ENCODE measurements around the gene DRAP1. TPM values are rescaled to one million over a fixed set of nuclear protein-coding genes. Genes with fewer than 3 reads are reported as not detected.
A peak's percentile ranks its signal among the peaks of the same experiment; 100 is the strongest.

Gene DRAP1
- total RNA-seq = 10 to 100 TPM; 72.1 to 83.1 TPM

DNA sequence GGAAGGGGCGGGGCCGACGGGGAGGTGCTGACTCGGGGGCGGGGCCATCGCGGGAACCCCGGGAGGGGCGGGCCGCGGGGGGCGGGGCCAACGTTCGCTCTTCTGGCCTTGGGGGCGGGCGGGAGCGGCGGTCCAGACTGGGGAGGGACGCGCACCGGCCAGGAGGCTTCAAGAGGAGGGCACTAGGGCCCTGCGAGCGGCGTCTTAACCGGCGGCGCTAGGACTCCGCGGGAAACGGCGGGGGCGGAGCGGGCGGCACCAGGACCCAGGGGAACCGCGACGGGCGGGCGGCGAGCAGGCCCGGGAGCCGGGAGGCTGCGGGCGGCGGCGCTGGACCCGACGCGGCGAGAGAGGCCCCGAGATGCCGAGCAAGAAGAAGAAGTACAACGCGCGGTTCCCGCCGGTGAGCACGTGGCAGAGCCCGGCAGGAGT lies at the start of gene DRAP1:
DRAP1 (plus strand) TSS at position 286 of the 432 bp plus-strand sequence; CDS start at position 362, 76 bp downstream.
- peaks cover 0 to 53% of the 10 kb centered on the region in 2 donors for H3K4me1 ChIP-seq
- H3K9me3 ChIP-seq = no peaks in the 10 kb centered on the region
- no peaks in the 10 kb centered on the region for H3K27me3 ChIP-seq
- peak within 1 kb of the TSS; percentile 98 to 99 for H3K4me3 ChIP-seq
- H3K36me3 ChIP-seq = peaks cover 12% of the 10 kb centered on the region
- TF ChIP-seq, protein P1, sequence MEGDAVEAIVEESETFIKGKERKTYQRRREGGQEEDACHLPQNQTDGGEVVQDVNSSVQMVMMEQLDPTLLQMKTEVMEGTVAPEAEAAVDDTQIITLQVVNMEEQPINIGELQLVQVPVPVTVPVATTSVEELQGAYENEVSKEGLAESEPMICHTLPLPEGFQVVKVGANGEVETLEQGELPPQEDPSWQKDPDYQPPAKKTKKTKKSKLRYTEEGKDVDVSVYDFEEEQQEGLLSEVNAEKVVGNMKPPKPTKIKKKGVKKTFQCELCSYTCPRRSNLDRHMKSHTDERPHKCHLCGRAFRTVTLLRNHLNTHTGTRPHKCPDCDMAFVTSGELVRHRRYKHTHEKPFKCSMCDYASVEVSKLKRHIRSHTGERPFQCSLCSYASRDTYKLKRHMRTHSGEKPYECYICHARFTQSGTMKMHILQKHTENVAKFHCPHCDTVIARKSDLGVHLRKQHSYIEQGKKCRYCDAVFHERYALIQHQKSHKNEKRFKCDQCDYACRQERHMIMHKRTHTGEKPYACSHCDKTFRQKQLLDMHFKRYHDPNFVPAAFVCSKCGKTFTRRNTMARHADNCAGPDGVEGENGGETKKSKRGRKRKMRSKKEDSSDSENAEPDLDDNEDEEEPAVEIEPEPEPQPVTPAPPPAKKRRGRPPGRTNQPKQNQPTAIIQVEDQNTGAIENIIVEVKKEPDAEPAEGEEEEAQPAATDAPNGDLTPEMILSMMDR (IDR thresholded peaks at IDR 0.05) = no peak
- peak within 1 kb of the TSS; percentile 93 to 96 for H3K27ac ChIP-seq
- peak; percentile 98 for DNase-seq (ENCODE audit: low spot score)

- H3K27ac ChIP-seq = no peak overlapping the region
- no peaks in the 10 kb centered on the region for H3K27me3 ChIP-seq
- no peaks in the 10 kb centered on the region for H3K9me3 ChIP-seq
- TF ChIP-seq, protein P1 (IDR thresholded peaks at IDR 0.05) = no peak
- no peak overlapping the region for H3K4me3 ChIP-seq
- peaks cover 44% of the 10 kb centered on the region for H3K36me3 ChIP-seq
- peaks cover 0 to 35% of the 10 kb centered on the region in 2 donors for H3K4me1 ChIP-seq
- no peak for DNase-seq (ENCODE audit: low spot score)
Observed at GRCh38 chr11:65869643-65870306, 49.5 kb upstream of the DRAP1 start.

DNA sequence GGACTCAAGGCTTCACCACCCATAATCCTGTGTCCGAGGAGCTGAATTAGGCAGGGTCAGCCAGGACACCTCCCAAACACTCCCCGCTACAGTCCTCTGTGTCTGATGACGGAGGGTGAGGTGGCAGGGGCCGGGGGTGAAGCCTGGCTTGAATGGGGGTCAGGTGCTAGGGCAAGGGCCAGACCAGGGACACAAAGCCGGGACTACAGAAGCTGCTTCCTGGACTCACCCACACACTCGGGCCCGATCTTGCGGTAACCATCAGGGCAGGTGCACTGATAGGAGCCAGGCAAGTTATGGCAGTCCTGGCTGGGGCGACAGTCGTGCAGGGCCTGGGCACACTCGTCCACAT lies 48.9 kb upstream of the DRAP1 start:
- TF ChIP-seq, protein P1 (IDR thresholded peaks at IDR 0.05) = no peak
- H3K4me3 ChIP-seq = no peak overlapping the region
- H3K27me3 ChIP-seq = no peaks in the 10 kb centered on the region
- H3K36me3 ChIP-seq = peaks cover 39% of the 10 kb centered on the region
- H3K27ac ChIP-seq = no peak overlapping the region
- no peaks in the 10 kb centered on the region for H3K9me3 ChIP-seq
- no peak for DNase-seq (ENCODE audit: low spot score)
- H3K4me1 ChIP-seq = peaks cover 0 to 35% of the 10 kb centered on the region in 2 donors

DNA sequence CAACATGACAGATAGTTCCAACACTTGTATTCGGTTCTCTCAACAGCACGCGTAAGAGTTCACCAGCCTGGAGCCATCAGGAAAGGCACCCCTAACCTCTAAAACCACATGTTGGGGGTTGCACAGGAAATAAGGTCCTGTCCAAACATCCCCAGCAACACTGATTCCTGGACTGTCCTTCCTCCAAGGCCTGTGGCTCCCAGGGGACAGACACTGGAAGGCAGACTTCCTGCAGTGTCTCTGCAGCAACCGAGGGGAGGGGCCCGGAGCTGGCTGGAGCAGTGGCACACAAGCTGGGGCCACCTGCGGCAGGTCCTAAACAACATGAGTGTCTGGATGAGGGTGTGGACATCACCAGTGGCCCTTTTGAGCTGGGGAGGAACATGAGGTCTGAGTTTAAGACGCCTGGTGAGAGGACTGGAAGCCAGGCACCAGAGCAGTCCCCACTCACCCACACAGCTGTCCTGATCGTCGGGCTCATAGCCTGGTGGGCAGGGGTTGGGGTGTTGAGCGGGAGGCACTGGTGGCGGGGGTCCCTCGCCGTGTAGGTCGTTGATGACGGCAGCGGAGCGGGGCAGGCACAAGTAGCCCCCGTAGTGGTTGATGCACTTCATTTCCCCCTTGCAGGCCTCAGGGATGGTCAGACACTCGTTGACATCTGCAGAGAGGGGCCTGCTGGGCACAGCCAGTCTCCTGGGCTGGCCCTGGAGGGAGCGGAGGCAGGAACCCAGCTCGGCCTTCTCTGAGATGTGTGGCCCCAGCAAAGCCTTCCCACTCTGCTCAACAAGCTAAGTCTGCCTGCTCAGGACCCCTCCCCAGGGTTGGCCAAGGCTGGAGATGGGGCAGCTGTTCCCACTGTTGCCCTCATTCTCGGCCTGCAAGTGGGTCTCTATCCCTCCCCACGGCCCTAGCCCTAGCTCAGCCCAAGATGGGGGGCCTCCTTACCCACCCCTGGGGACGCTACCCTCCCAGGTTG lies 48.2 kb upstream of the DRAP1 start:
- H3K27ac ChIP-seq = peak overlapping the region; percentile 89 to 97
- no peak for DNase-seq (ENCODE audit: low spot score)
- no peaks in the 10 kb centered on the region for H3K27me3 ChIP-seq
- H3K4me1 ChIP-seq = peaks cover 0 to 35% of the 10 kb centered on the region in 2 donors
- H3K36me3 ChIP-seq = peaks cover 32% of the 10 kb centered on the region
- H3K4me3 ChIP-seq = peak overlapping the region in 1 of 2 donors; percentile 60
- H3K9me3 ChIP-seq = no peaks in the 10 kb centered on the region
- TF ChIP-seq, protein P1 (IDR thresholded peaks at IDR 0.05) = no peak

DNA sequence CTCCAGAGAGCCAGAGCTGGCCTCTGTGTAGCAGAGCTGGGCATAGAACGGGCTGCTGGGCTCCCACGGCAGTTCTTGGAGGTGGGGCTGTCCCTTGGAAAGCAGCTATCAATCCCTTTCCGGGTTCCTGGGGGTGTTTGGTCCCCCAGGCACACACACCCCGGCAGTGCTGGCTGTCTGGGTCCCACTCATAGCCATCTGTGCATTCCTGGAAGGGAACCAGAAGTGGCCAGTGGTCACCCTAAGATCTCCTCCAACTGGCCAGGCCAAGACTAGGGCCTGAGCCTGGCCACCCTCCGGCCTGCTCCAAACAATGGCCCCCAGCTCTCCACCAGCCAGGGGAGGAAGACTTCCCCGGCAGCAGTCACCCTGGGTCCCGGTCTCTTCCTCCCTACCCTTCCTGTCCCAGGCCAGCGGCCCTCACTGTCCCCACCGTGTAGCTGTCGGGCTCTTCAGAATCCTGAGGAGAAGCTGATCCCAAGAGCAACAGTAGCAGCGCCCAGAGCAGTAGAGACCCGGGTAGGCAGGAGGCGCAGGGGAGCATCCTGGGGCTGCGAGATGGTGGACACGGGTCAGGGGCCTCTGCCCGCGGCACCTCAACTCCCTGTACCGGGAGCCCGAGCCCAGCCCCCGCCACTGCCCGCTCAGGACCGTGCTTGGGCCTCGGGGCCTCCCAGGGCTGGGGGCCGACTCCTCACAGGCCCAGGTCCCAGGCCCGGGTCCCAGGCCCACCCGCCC lies 47.2 kb upstream of the DRAP1 start:
- no peaks in the 10 kb centered on the region for H3K9me3 ChIP-seq
- no peak for DNase-seq (ENCODE audit: low spot score)
- H3K27me3 ChIP-seq = no peaks in the 10 kb centered on the region
- peaks cover 22% of the 10 kb centered on the region for H3K36me3 ChIP-seq
- H3K27ac ChIP-seq = peak overlapping the region; percentile 89 to 97
- peaks cover 0 to 35% of the 10 kb centered on the region in 2 donors for H3K4me1 ChIP-seq
- TF ChIP-seq, protein P1 (IDR thresholded peaks at IDR 0.05) = no peak
- peak overlapping the region; percentile 60 to 61 for H3K4me3 ChIP-seq
